Measurements from ENCODE around the gene SV2C. TPM values are rescaled to one million over a fixed set of nuclear protein-coding genes. Genes with fewer than 3 reads are reported as not detected.

Gene SV2C
- total and polyA plus RNA-seq, 4 donors = under 0.01 to 0.04 (median 0.03) TPM; not detected in 1

- TF ChIP-seq RAD21 (IDR thresholded peaks at IDR 0.05) (no peak), RXRA (IDR thresholded peaks at IDR 0.05) (no peak), SP1 (IDR thresholded peaks at IDR 0.05) (no peak), HNF4G (IDR thresholded peaks at IDR 0.05) (no peak), NR2F2 (IDR thresholded peaks at IDR 0.05) (no peak), MAX (IDR thresholded peaks at IDR 0.05) (no peak), ZBTB33 (IDR thresholded peaks at IDR 0.05) (no peak), ATF3 (IDR thresholded peaks at IDR 0.05) (no peak), CTCF (IDR thresholded peaks at IDR 0.05; ENCODE audit: low read depth, low read length, missing input control) (no peak), REST (IDR thresholded peaks at IDR 0.05) (no peak)
- H3K9me3 ChIP-seq (ENCODE audit: control insufficient read depth in 4 of 4, low read length in 3 of 4) = no peaks in the 10 kb centered on the region
Observed at GRCh38 chr5:76391014-76391413, 307.8 kb downstream of the SV2C start.

DNA sequence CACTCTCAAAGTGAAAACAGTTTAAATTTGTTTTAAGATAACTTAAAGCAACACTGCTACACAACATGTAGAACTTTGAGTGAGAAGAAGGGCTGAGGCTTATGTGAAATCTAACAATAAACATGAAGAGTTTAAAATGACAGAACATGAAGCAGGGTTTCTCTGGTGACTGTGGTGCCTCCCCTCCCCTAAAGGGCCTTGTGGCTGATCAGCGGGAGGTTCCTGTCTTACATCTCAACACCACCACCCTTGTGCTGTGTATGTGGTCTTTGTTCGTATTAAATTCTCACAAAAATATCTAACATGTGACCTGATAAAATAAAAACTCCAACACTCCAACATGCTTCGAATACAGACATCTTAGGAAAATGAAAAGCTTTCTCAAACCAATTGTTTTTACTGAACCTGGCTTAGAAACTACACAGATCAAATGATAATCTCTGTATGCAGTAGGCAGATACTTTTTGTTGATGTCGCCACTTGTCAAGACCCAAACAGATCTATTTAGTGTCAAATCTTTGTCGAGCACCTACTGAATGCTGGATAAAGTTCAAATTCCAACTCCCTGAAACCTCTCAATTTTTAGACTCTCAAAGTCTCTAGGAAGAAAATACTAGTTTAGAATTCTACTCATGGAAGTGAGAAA lies 310.0 kb downstream of the SV2C start:
- no peaks in the 10 kb centered on the region for H3K27me3 ChIP-seq (ENCODE audit: control insufficient read depth in 4 of 4, insufficient read depth in 4 of 4, low read length in 3 of 4)
- H3K4me3 ChIP-seq (ENCODE audit: low read depth in 1 of 3, low read length in 3 of 3) = no peak overlapping the region
- H3K4me1 ChIP-seq (ENCODE audit: control insufficient read depth in 4 of 4, insufficient read depth in 4 of 4, low read length in 3 of 4) = peaks cover 8 to 30% (median 23%) of the 10 kb centered on the region in 4 donors
- TF ChIP-seq REST (IDR thresholded peaks at IDR 0.05) (no peak), HNF4A (conservative IDR thresholded peaks at IDR 0.05) (no peak), TAF1 (conservative IDR thresholded peaks at IDR 0.05) (no peak), EGR1 (IDR thresholded peaks at IDR 0.05; ENCODE audit: low read depth in 2 of 2) (no peak), RAD21 (IDR thresholded peaks at IDR 0.05) (no peak)
- no peak overlapping the region for H3K9ac ChIP-seq (ENCODE audit: low read depth in 1 of 2, low read length in 2 of 2)
- no peaks in the 10 kb centered on the region for H3K36me3 ChIP-seq (ENCODE audit: control insufficient read depth in 4 of 4, insufficient read depth in 3 of 4, low read depth in 1 of 4, low read length in 3 of 4)
- WGBS = 87% methylated on average over 5 of the region's 5 CpGs
- H3K27ac ChIP-seq (ENCODE audit: low read depth in 1 of 2, low read length in 2 of 2) = no peak overlapping the region
- no peak for DNase-seq (ENCODE audit: low spot score)
- H3K9me3 ChIP-seq (ENCODE audit: control insufficient read depth in 4 of 4, low read length in 3 of 4) = no peaks in the 10 kb centered on the region

More at GRCh38 chr5:76391014-76391413, 307.8 kb downstream of the SV2C start:
- no peak for DNase-seq (ENCODE audit: low spot score)
- Histone ChIP-seq H3K4me3 (ENCODE audit: low read depth in 1 of 3, low read length in 3 of 3) (no peak overlapping the region), H3K27me3 (ENCODE audit: control insufficient read depth in 4 of 4, insufficient read depth in 4 of 4, low read length in 3 of 4) (no peaks in the 10 kb centered on the region), H3K4me1 (ENCODE audit: control insufficient read depth in 4 of 4, insufficient read depth in 4 of 4, low read length in 3 of 4) (peaks cover 20 to 51% (median 39%) of the 10 kb centered on the region in 4 donors), H3K27ac (ENCODE audit: low read depth in 1 of 2, low read length in 2 of 2) (no peak overlapping the region), H3K36me3 (ENCODE audit: control insufficient read depth in 4 of 4, insufficient read depth in 3 of 4, low read depth in 1 of 4, low read length in 3 of 4) (no peaks in the 10 kb centered on the region), H3K9ac (ENCODE audit: low read depth in 1 of 2, low read length in 2 of 2) (no peak overlapping the region)
- WGBS = 82% methylated on average over 9 of the region's 9 CpGs

Measured in liver (tissue), 9 donors.